Brain pericyte (primary cell): ENCODE results near the gene CTNNA3.

Experiments used
- DNase-seq: peaks from one replicate; pipeline ENCODE4 v3.0.0-alpha.2; 2012; ENCODE audit warnings: low read depth, low spot score

CTNNA3 gene

DNA sequence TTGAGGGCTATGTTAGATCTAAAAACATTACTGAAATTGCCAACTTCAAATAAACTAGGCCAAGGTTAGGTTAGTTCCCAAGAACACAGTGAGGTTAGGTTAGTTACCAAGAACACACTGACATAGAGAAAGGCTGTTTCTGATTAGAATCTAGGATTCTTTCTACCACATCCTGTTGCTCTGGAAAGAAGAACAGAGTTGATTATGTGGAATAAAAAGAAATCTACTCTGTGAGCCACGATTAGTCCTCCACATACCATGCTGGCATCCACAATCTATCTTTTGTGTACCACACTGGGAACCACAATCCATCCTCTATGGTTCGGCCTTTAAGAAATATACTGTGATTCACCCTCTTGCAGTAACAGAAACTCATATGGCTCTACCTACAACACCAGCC lies 678.8 kb downstream of the CTNNA3 start:
- DNase-seq = no peak

DNA sequence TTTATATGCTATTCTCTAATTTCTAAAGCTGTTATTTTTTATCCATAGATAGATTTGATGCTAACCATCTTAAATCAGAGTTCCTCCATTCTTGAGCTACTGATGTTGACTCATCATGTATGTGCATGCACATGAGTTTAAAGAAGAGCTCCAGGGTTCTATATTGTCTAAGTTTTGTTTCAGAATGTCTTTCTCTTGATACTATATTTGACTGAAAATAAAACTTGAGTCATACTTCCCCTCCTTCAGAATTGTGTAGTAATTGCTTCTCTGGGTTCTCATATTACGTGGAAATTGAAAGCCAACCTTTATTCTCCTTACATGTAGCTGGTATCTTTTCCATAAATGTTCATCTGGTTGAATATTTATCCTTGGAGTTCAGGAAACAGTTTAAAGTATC lies 680.8 kb downstream of the CTNNA3 start:
- no peak for DNase-seq

DNA sequence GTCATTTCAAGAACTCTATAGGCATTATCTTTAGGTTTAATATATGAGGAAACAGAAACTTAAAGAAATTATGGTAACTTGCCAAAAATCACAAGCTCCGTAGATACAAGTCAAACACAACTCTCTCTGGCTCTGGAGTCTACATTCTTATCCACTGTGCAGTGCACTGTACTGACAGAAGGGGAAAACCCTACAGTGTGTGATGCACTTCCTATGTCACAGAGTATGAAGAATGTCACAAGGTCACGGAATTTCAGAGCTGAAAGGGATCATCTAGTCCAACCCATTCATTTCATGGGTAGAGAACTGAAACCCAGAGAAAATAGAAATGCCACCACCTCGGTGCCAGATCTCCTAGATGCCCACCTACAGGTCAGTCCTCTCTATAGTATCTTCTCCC lies 684.0 kb downstream of the CTNNA3 start:
- no peak for DNase-seq

DNA sequence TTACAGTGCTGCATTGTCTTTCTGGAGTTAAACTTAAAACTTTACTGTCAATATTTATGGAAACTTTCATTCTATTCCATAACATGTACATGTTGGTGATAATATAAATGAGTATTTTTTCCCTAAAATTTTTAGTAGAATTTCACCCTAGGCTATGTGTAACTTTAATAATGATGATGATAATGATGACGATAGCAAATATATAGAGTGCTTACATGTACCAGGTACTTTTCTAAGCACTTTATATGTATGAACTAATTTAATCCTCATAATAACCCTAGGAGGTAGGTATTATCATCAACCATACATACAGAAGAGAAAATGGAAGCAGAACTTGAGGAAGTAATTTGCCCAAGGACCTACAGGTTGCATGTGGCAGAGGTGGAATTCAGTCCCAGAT lies 684.5 kb downstream of the CTNNA3 start:
- no peak for DNase-seq

DNA sequence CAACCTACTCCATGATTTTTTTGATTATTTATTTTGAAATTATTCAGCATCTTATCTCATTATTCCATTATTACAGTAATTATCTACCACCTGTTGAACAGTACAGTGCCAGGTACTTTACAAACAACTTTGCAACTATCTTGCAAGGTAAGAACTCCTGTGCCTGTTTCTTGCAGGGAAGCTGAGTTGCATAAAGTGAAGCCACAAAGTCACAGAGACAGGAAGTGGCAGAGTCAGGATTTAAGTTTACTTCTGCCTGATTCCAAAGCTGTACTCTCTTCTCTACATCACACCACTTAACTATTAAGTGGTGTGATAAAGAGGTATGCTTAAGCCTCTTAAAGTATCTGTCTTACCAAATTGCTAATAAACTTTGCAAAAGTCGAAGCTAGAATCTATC lies 690.0 kb downstream of the CTNNA3 start:
- no peak for DNase-seq

DNA sequence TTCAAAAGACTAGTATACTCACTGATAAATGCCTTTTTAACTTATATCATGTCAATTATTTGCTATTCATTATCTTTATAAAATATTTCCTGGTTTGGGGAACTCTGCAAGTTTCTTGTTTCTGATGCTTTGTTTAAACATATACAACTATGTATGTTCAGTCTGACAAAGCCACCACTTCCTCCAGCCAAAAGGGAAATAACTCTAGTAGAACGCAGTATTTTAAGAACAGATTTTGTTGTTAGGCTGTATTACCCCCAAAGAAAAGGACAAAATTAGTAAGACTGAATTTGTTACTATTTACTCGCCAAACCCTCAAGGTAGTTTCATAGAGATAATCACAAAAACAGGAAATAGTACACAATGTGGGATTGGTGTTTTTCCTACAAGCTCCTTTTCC lies 691.3 kb downstream of the CTNNA3 start:
- no peak for DNase-seq

DNA sequence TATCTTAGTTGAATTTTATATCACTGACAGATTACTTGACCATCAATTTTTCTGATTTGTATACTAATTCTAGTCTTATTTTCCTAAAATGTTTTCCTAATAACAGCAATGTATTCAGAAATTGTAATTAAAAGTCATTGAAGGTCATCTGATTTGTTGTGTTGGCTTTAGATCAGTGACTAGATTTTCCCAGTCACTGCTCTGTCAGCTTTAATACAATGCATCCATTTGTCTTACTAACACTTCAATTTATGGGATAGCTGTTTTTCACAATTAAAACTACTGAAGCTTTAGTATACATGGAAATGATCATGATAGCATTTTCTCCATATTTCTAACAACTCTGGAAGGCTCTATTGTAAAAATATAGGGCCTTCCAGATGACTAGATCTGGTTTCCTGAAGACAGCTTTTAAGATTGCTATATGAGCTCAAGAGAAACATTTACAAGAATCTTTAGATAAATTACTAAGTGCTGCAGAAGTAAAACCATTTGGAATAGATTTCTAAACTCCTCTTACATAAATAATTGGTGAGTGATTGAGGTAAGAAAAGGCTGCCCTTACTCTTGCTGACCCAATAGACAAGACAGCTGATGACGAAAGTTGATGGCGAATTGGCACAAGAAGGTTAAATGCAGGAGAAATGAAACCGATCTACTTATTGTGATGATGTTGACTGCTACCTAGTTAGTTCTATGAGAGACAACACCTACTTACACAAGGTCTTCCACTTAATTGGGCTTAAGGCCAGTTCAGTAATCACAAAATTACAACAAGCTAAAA lies 696.0 kb downstream of the CTNNA3 start:
- no peak for DNase-seq

DNA sequence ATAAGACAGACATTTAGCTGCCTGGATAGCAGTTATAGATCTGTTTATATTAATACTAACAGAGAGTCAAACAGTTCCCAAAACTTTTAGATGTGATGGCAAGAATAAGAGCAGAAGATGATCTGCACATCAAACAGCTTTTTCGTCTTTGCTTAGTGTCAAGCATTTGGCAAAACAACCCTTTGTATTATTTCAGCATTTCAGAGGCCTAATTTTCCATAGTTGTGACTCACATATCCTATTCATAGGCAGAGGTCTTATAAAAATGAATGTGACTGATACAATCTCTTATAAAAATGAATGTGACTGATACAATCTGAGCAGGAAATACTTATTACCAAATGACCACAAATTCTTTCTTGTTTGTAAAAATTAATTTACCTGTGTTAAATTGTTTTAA lies 699.0 kb downstream of the CTNNA3 start:
- no peak for DNase-seq

DNA sequence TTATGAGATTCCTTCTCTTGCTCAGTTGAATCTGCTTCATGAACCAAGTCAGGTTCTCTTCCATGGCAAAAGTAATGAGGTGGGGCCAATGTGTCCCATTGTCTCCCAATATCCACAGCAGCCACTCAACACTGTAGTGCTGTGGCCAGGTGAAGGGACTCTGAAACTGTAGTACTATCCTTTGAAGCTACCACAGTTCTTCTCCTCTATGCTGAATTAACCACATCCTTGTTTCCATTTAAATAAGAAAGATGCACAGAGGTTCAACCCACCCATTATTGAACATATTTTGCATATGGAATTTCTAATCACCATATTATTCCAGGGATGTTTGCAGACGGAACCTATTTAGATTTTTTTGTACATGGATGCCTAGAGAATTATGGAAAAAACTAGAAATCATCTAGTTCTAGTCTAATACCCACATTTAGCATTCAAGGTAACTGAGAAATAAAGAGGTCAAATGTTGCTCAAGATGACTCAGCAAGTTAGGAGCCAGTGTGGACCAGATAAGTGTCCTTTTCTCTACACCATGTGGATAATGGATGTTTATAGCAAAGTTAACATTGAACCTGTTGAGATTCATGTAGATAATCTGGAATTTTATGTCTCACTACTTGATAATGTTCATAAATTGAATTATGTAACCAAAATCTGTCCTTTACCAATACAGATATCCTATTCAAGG lies 705.7 kb downstream of the CTNNA3 start:
- DNase-seq = no peak

DNA sequence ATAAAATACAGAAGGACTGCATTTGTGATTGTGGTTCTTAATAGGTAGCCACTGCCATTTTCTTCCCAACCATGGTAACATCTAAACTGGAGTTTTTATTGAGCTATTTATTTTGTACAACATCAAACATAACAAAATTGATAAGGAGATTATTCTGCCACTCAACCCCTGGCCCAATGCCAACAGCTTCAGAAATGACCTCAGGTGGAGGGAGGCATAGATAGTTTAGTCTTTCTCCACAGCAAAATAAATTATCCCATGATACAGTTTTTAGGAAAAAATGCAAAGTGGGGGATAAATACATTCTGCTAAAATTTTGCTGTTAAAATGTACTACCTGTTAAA lies 712.5 kb downstream of the CTNNA3 start:
- no peak for DNase-seq

DNA sequence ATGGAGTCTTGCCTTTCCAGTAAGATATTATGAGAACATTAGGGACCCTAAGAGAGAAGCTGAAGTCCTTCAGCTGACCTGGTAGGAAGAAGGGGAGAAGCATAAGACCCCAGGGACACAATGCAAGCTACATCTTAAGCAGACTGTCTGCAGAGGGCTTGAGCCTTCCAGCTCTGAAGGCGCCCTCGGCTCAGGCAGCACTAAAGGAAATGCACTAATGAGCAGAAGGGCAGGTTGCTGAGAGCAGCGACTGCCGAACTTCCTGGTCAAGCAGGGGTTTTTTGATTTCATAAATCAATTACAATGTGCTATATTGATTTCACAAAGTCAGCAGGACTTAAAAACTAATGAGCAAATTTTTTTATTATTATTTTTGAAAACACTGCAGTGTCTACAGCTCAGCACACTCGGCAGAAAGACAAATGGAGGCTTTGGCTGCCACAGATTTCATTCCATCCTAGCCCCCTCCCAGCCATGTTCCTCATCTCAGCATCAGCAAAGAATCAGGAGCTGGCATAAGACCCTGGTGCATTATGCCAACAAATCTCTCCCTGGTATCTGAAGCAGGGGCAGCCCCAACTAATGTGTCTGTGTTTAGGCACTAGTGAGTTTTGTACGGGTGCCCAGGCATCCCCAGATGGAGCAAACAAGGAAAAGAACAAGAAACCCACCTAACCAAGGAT lies 713.1 kb downstream of the CTNNA3 start:
- no peak for DNase-seq

DNA sequence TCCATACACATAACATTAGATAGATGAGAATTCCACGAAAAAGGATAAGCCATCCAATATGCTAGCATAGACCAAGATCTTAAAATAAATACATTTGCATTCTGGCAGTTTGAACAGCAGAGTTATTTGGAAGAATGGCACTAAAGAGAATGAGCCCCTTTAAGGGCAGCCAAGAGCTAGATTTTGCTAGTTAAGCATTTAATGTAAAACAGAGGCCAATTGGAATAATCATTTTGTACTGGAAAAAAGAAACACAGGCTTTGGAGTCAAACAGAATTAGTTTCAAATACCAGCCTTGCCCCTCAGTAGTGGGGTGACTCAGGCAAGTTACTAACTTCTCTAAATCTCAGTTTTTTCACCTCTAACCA lies 714.0 kb downstream of the CTNNA3 start:
- no peak for DNase-seq

DNA sequence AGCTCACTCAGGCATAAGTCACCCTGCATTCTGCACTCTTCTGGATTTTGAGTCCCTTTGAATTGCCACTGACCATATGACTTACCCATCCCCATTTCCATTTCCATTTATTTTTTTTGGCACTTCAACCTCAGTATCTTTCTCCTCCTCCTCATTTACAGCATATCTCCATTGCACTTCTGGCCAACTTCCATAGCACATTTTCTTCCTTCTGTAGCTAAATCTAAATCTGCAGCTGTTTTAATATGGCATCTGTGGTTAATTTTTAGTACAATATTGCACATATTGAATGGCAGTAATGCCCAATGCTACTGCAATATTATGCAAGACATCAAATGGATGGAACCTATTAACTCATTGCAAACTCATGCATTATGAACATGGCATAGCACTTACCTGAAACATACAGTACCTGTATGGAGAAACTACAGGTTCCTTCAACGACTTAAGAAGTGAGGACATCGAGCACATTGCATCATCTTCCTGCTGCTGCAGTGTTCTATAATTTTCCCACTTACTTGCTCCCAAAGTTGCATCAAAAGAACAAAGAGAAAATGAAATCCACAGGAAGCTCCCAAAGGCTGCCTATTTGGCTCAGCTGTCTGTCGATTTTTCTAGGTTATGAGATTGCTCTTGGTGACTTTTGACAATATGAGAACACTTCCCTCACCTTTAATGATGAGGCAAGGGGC lies 714.5 kb downstream of the CTNNA3 start:
- DNase-seq = no peak

DNA sequence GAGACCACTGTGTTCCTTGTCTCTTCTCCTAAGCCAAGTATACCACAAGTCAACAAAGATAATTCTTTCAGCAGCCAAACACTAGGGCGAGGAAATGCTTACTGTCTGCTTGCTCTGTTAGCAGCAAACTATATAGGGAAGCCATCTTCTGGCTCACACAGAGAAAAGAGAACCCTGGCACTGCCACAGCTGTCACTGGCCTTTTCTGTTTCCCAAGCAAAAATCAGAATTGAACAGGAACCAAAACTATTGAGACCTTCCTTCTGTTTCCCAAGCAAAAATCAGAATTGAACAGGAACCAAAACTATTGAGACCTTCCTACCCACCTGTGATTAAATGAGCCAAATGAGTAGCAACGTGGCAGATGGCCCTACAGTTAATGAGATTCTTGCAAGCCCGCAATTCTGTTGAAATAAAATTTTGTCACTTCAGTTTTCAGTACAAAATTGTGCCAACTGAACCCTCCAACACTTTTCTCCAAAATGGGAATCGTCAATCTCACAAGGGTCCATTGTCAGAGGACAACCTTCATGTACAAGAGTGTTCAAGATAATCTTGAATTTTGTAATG lies 715.7 kb downstream of the CTNNA3 start:
- DNase-seq = no peak

DNA sequence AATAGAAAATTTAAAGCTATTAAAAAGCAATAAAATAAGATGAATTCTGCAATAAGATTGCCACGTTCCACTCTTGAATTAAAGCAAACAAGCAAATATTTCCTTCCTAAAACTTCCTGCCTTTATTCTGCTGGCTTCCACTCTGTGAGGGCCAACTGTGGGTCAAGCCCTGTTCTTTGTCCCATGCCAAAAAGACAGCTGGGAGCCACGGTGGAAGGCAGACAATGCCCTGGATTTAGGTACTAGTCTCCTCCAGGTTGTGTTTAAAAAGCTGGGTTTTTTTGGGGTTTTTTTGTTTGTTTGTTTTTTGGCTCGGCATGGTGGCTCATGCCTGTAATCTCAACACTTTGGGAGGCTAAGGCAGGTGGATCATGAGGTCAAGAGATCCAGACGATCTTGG lies 731.0 kb downstream of the CTNNA3 start:
- DNase-seq = no peak

DNA sequence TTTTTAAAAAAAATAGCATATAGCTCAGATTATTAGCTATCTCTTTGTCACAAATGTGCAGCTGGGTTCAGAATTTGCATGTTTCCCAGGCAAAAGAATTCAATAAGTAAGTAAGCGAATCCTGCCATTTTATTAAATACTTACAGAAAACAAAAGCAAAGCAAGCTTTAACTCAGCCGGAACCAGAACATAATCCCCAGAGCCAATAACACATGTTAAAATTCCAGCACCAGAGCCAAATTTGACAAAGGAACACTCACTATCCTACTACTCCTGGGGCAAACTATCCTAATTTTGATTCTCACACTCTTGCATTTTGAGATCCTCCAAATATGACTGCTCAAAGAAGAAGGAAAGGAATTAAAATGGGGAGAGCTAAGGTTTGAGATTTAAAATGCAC lies 737.5 kb downstream of the CTNNA3 start:
- no peak for DNase-seq

DNA sequence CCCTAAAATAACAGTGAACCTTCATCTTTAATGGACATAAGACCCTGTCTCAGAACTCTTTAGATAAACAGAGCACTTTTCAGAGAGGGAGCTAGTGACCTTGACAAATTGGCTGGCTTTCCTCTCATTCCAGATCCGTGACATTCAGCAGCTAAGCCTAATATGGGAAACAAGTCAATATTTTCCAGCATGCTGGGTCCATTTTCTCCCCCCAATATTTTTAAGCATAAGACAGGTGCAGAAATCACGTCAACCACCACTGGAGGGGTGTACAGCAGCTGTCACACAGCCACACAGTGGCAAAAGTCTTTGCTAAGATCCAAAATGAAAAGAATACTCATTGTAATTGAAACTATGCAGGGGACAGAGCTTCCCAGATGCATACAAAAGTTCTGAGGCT lies 744.1 kb downstream of the CTNNA3 start:
- no peak for DNase-seq

DNA sequence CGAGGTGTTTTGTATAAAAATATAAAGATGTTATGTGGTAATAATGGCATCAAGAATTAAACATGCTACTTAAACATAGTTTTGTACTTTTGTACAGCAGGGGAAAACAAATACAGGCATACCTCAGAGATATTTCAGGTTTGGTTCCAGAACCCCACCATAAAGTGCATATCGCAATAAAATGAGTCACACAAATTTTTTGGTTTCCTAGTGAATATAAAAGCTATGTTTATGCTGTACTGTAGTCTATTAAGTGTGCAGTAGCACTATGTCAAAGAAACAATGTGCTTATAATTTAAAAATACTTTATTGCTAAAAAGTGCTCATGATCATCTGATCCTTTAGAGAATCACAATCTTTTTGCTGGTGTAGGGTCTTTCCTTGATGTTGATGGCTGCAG lies 752.4 kb downstream of the CTNNA3 start:
- no peak for DNase-seq

DNA sequence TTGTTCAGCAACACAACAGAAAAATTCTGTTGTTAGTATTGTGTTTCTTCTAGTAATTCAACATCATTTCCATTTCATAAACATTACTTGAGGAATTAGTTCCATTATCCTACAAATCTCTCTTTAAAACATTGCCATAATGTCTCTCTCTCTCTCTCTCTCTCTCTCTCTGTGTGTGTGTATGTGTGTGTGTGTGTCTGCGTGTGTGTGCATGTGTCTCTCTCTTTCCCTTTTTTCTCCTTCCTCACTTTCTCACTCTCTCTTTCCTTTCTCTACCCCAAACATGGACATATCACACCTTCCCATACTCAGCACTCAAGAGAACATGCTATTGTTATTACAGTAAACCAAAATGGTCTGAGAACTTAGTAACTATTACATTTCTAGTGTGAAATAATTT lies 753.6 kb downstream of the CTNNA3 start:
- DNase-seq = no peak

DNA sequence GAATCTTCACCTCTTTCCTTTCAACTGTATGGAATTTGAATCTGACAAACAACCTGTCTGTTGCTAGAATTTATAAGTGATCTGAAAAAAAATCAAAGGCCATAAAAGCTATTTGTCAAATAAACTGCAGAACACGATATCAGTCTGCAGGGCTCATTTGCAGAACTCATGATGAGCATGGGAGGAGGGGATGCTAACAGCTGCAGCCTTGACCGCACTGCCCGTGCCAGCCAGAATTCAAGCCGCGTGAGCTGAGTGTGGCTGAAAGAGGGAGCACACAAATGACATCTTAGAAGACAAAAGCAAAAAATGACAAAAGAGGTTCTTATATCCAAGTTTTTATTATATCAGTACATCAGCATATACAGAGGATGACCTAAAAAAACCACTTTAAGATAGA lies 754.5 kb downstream of the CTNNA3 start:
- DNase-seq = no peak

DNA sequence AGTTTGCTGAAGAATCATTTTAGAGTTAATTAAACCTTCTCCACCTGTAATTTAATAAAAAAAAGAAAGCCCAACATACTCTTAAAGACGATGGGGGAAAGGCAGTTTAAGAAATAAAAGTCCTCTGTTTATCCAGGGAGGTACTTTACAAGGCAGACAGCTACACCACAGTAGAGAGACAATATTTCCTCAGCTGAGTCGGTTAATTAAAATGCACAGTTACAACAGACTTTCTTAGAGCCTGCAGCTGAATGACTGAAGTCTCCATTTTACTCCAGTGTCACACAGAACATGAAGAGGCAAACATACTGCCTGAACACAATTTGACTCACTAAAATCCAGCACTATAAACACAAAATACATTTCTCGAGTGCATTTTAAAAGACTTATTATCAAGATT lies 755.0 kb downstream of the CTNNA3 start:
- DNase-seq = no peak

DNA sequence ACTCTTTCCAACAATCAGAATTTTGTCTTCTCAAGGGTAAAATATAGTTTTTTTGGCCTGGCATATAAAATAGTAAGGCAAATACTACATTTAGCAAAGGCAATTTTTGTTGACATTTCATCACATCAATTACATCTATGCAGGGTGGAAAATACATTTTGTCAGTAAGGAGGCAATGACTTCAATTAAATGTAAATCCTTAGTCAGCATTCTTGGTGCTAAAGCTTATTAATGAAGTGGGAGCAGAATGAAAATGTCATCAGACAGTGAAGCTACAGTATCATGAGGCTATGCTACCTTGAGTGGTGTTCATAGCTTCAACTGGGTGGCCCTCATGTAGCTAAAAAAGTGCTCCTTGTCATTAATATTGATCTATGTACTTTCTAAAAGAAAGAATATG lies 761.3 kb downstream of the CTNNA3 start:
- no peak for DNase-seq
